NCI-H446 (cell line): ENCODE measurements around the gene PXDN.

Experiments used
- DNase-seq, 2 experiments: peaks; one replicate each; lab custom pipeline; 2025; lab: John Stamatoyannopoulos, UW

PXDN gene

DNA sequence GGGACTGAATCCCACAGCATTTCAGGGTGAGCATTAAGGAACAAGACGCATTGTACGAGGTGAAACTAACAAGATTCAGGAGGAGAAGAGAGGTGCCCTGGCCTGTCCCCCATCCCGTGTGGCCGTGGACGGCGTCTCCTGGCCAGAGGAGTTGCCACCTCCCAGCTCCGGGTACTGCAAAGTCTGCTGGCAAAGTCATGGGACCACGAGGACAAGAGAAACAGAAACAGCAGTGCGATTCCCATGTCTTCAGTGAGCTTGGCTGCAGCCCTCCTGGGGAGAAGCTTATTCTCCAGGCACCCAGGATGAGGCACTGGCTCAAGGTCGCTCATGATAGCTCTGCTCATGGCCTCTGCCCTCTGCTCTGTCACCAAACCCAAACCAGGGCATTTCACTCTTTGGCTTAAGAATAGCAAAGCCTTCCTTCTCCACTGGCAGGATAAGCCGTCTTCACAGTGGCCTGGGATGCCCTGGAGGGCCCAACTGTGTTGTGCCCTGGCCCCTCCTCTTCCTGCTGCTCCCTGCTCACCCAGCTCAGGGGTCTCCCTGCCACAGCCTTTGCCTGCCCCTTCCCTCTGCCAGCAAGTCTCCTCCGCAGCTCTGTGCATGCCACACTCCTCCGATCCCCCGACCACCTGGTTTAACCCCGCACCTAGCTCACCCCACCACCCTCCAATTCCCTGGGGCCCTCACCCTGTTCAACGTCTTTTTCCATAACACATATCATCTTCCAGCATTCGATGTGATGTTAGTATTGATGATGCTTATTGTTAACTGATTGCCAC lies 144.8 kb downstream of the PXDN start:
- no peak for DNase-seq

DNA sequence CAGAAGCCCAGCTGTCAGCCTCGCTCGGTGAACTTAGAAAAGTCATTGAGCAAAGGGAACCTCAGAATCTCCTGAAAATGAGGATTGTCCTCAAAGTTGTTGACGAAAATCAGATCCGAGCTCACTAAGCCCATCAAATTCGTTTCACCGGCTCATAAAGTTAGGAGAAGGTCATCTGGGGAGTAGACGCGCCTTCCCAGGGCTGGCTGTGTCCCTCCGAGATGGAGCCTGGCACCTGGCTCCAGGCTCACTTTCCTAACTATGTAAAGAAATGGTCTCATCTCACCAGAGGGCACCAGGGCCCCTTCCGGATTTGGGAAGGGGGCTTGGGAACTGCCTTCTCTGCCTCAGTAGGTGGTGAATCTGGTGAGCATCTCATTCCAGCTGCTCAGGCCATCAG lies 145.5 kb downstream of the PXDN start:
- DNase-seq, result no peak

DNA sequence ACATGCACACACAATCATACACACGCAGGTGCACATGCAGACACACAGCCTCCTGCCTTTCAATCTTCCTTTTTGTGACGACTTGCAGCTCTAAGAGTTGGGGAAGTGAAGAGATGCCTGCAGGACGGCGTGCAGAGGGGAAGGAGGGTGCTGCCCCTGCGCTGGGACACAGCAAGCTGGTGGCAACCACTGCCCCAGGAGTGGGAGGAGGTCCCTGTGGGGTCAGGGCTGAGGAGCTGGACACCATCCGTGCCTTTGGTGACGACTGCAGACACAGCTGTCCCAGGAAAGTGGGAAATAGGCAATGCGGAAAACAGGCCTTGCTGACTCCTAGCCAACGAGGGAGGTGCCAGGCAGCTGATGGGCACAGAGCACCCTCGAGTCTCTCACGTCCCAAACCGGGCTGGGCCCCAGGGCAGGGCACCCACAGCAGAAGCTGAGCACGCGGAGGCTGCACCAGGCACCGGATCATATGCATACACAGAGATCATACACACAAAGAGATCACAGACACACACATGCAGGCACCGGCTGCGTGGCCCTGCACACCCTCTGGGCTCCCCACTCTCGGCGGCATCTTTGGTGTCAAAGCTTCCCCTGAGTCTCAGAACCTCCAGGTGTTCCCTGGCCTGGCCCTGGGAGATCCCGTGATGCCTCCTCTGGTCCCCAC lies 146.1 kb downstream of the PXDN start:
- DNase-seq, result no peak

DNA sequence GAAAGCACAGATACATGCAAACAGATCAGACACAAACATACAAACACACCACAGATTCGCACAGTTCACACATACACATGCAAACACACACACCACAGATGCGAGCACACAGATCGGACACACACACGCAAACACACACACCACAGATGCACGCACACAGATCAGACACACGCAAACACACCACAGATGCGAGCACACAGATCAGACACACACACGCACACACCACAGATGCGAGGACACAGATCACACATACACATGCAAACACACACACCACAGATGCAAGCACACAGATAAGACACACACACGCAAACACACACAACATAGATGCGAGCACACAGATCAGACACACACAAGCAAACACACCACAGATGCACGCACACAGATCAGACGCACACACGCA lies 149.0 kb downstream of the PXDN start:
- no peak for DNase-seq

DNA sequence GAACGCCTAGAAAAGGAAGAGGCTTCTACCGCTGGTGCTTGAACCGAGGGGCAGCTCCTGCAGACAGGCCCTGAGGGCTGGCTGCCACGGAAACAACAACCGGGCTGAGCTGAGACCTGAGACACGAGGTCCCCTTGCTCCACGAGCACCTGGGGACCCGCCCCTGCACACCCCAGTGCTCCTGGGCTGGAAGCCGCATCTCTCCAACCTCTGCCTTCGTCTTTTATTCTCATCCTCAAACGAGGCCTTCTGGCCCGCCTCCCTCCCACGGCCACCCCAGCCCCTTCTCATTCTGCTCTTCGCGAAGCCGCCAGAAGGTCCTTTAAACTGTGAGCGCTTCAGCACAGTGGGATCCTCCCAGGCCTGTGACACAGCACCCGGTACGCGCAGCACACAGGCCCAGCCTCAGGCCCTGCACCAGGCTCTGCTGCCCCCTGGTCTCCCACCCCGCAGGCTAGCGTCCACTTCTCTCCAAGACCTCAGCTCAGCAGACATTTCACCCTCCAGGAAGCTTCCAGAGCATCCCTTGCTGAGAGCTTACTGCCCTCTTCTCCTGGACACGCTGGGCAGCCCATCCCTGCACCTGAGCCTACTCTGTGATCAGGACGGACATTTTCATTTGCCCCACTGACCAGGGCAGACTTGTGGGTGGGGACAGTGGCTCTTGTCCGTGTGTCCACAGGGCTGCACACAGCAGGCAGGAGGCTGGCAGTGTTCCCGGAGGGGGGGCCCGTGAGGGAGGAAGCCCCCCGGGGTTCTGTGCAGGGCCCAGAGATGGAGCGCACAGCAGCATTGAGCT lies 149.7 kb downstream of the PXDN start:
- DNase-seq, result no peak

DNA sequence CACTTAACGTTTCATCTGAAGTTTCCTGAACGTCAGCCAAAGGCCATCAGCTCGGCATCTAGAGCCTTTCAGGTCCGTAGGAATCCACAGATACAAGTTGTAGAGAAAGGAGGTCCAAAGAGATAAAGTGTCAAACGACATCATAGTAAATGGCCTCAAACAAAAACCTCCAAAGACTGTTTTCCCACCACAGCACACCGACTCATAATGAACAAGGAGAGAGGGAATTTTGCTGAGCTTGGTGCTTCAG lies 150.3 kb downstream of the PXDN start:
- no peak for DNase-seq

DNA sequence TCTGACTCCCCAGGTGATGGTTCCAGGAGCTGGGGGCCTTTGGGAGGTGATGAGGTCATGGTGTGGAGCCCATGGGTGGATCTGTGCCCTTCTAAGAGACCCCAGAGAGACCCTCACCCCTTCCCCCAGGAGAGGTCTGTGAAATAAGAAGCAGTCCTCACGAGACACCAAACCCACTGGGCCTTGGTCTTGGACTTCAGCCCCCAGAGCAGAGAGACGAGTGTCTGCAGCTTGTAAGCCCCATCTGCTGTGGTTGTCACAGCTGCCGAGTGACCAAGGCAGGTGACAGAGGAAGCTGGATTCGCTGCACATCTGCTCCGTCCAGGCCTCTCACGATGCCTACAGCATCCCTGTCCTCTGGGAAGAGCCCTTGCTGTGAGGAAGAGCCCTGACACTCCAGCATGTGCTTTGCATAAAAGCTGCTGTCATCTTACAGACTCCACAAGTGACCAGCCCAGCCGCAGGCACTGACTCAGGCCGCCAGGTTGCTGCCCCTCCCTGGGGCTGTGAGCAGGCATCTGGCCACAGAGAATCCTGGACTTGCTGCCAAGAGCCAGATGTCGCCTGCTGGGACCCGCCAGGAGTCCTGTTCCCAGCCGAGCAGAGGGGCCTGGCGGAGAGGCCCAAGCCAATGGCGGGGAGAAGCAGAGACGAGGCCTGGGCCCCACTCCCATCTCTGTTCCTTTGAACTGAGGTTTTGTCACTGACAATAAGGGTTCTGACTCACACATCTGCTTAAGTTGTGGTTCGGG lies 150.8 kb downstream of the PXDN start:
- peak in 1 of 2 experiments; percentile 84 for DNase-seq

DNA sequence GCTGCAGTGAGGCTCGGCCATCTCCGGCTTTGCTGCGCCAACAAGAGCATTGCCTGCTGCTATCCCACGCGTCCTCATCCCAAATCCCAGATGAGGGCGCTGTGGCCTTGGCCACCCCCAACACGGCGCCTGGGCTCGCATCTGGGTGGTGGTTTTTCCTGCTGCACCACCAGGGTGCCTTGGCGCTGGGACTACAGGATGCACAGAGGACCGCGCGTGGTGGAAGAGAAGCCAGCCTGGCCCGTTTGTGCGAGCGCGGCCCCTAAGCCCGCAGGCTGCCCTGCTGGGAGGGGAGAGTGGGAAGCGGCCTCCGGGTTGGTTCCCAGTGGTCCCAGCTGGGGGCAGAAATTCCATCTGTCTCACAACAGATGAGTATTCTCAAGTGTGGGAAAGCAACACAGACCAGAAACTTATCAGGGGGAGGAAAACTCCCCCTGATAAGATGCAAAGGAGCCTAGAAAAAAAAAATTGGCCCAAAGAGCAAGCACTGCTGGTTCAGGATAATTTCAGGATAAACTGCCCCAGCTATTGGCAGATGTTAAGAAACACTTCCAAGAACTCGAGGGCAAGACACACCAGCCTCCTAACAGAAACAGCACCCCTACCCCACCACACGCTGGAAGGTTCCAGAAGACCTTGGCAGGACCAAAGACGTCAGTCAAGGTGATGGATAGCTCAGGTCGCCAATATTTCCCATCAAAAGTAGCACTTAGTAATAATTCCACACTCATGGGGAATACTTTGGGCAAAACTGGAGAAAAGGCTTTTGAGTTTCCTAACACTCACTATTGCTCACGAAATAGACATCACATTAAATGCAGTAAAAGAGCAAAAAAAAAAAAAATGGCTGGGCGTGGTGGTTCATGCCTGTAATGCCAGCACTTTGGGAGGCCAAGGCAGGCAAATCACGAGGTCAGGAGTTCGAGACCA lies 152.1 kb downstream of the PXDN start:
- DNase-seq, result peak; percentile 69 to 79

DNA sequence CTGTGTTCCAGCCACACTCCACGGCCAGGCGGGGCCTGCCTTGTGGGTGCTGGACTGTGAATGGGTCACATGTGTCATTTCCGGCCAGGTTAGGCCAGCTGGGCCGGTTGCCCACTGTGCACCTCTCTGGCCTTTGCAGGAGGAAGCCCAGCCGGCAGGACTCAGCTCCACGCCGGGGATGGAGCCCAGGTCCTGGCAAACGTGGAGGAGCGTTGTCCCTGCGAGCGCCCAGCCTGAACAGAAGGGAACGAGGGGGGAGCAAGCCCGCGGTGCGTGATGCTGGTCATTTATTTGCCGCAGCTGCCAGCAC lies 152.9 kb downstream of the PXDN start:
- DNase-seq, result no peak

DNA sequence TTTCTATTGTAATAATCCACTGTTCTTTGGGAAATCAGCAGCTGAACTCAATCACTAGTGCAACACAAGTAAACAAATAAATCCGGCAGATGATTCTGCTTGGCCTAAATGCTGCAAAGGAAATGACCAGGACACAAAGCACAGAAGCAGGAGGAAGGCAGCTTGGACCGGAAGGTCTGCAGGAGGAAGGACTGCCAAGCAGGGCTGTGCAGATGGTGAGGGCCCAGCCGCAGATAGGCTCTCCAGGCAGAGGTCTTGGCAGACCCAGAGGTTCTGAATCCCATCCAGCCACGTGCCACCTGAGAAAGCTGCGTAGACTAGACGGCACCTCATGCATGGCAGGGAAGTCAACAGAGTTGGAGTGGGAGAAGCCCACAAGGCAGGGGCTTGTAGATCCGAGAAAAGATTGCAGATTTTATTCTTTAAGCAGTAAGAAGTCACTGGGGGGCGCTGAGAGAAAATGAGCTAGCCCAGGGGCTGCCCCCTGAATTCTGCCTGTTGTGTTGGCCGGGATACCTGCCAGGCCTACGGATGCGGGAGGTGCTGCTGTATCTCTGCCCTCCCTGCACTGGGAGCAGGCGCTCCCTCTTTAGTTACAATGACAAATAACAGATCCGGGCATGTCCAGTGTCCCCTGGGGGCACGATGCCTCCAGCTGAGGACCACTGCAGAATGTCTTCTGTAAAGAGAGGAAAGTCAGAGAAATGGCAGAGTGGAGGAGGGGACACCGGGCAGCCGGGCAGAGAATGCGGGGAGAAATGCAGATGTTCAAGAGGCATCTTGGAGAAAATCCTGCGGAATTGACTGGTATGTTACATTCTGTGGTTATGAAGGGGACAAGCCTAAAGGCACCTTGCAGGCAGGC lies 153.5 kb downstream of the PXDN start:
- peak; percentile 20 to 71 for DNase-seq

DNA sequence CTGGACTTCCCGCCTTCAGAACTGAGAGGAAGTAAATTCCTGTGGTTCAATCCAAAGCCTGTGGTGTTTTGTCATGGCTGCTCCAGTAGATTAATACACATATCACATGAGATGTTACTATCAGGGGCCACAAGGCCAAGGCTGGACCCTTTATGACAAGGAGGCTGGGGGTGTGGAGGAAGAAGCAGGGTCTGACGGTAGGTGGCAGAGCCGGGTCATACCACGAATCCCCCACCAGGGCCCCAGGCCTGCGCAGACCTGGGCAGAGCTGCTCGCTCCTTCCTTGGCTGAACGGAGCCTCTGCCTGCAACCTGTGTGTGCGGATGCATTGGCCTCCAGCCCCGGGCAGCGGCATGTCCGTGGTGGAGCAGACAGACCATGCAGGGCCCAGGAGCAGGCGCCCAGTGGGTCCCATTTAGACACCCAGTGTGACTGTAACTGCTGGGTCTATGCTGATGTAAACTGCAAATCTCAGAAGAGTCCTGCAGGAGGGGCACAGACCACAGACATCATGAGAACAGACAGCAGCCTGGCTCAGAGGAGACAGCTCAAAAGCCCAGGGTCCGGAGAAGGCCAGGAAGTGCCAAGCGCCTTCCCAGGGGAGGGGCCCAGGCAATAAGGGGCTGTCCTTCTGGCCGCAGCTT lies 155.2 kb downstream of the PXDN start:
- DNase-seq, result peak in 1 of 2 experiments; percentile 13

DNA sequence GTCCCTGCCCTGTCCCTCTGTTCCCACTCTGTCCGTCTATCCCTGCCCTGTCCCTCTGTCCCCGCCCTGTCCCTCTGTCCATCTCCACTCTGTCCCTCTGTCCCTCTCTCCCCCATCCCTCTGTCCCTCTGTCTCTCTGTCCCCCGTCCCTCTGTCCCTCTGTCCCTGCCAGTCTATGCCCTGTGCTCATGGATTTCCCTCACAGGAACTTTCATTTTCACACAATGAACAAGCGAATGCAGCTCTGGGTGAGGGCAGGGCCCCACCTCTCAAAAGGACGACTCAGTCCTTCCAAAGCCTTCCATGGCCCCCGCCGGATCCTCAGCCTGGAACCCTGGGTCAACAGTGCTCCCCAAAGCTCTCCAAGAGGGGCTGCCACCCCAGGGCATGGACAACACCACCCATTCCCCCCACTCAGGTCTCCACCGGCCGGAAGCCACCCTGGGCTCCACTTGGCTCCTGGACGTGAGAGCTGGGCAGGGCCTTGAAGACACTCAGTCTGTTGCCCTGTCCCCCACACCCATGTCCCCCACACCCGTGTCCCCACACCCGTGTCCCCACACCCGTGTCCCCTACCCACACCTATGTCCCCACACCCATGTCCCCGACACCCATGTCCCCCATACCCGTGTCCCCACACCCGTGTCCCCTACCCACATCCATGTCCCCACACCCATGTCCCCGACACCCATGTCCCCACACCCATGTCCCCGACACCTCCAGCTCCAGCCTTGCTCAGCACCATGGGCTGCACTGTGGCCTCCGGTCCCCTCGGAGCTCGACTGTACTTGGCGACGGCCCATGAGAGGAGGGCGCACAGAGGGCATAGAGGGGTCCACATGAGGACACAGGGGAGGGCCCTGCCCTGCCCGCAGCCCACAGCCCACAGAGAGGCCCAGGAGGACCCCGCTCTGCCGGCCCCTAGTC lies 156.0 kb downstream of the PXDN start:
- DNase-seq, result no peak

DNA sequence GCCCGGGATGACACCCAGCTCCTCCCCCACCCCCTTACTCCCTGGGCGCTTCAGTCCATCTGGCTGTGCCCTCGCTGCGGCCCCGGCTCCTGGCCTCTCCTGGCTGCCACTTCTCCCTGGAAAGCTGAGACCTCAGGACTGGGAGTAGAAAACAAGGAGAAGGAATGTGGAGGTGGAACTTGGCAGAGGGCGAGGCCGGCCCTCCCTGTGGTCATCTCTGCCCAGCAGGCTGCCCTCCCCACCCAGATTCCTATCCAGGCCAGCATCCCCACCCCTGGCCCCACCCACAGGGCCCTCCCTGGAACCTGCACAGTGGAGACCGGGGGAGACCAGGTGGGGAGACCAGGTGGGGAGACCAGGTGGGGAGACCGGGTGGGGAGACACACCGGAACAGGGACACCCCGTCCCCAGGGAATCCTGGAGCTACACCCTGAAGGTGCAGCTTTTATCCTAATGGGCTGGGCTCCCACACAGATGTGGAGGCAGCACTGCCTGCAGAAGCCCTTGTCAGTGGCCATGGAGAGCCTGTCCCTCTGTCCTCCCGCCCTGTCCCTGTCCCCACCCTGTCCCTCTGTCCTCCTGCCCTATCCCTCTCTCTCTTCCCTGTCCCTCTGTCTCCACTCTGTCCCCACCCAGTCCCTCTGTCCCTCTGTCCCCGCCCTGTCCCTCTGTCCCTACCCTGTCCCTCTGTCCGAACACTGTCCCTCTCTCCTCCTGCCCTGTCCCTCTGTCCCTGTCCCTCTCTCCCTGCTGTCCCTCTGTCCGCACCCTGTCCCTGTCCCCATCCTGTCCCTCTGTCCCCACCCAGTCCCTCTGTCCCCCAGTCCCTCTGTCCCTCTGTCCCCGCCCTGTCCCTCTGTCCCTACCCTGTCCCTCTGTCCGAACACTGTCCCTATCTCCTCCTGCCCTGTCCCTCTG lies 157.1 kb downstream of the PXDN start:
- DNase-seq, result no peak

DNA sequence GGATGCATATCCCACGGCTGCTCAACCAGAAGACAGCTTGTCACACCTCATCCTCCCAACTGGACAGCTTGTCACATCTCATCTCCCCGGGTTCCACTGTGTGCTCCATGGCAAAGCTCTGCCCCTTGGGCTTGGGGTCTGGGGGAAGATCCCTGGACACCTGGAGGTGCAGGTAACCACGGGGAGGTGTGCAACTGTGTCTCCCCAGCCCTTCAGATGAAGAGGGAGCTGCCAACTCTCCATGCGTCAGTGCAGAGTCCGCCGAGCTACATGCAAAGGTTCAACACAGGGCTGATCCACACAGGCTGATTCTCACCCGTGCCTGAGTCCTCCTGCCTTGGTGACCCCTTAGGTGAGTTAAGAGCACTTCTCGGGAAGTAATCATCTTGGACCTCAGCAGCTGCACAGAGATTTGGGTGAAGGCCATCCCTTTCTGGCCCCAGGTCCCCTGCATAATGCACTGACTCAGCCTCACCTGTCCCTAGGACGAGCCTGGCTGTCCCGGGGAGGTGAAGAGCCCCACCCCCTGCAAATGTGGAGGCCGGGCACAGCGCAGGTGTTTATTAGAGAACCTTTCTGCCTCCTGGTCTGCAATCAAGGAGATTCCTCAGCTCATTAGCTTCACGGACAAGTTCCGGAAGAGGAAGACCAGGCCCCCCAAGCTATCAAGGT lies 157.9 kb downstream of the PXDN start:
- no peak for DNase-seq

DNA sequence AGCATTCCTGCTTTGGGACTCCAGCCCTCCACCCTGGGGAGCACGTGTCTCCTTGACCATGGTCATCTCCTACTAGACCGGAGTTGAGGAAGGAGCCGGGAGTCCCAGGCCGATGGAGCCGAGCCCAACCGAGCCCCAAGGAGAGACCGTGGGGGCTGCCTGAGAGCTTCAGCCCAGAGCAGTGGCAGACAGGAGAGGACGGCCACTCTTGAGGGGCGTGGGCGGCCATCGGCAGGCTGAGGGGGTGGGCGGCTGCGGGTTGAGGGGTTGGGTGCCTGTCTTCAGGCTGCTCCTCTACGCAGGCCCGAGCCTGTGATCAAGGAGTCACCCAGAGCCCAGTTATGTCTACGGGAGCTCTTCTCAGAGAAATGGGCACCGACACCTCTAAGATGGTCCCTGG lies 158.7 kb downstream of the PXDN start:
- no peak for DNase-seq

DNA sequence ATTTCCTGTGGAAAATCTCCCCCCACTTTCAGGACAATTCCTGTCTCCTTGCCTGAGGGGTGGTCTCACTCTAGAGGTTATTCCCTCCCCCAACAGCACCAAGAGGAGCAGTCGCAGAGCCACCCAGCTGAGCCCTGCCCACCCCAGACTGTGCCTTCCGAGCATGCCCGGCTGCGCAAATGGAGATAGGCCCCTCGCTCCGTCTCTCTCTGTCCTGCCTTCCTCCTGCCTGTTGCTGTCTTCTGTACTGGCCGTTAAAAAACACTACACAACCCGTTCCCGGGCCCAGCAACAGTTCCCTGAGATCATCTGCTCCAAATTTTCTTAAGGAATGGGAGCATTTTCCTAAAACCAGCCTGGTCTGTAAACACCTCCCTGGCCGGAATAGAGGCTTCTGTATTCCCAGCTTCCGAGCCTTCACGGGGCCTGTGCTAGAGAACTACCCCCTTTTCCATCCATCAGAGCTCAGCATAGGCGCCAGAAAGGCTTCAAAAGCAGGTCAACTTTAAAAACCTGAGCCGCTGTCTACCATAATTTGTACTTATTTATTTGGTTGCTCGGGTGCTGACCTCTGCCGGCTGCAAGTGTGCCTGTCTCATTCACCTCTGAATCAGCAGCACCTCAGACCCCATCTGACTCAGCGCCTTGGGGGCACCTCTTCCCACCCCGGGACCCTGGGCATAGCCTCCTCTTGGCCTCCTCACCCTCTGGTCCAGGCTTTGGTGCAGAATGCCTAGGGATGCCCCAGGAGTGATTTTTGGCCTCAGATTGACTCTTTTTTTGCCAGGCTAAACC lies 159.4 kb downstream of the PXDN start:
- no peak for DNase-seq
